RKO (cell line): ENCODE results near the gene GABRB1.

ENCODE experiments used
- DNase-seq: peaks from one replicate; pipeline ENCODE4 v3.0.0-alpha.2; 2016; ENCODE audit warnings: low spot score

The GABRB1 gene

DNA sequence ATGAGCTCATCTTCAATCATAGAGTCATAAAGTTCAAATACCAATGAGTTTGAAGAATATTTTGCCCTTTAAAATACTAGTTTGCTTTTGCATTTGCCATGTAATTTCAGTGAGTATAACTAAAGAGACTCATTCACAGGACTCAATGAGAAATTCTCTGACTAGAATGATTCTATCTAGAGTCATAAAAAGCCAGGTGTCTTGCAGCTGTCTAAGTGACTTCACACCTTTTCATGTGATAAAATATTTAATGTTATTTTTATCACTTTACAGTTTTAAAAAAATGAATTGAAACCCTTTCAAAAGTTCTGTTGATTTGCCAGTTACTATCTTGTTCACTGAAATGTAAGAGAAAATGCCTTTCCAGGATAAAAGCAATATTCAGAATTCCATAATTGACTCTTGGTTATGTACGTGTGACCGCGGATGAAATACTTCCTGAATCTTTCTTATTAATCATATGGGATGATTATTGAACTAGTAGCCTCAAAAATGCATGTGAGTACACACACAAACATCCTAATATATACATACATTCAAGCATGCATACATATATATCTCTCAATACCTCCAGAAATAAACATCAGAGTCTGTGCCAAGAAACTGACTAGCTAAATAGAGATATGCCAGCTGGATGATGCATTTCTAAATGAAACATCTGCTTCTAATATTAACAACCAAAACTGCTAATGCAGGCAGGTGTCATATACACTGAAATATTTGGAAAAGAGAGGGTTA, 87.0 kb downstream of the GABRB1 start:
- DNase-seq: no peak

DNA sequence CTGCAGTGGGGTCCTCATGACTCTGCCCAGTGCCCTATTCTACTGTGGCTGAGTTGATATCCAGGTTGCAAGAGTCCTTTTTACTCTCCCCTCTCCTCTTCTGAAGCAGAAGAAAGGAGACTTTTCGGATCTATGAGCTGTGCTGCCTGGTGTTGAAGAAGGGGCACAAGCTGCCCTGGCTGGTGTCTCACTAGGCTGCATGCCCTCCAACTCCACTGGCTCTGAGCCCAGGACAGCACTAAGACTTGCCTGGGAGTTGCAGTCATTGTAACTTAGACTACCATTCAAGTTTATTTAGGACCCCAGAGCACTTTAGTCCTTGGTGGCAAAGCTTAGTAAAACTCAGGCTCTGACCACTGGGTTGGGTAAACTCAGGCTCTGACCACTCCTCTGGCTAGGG, 89.4 kb downstream of the GABRB1 start:
- no peak for DNase-seq

DNA sequence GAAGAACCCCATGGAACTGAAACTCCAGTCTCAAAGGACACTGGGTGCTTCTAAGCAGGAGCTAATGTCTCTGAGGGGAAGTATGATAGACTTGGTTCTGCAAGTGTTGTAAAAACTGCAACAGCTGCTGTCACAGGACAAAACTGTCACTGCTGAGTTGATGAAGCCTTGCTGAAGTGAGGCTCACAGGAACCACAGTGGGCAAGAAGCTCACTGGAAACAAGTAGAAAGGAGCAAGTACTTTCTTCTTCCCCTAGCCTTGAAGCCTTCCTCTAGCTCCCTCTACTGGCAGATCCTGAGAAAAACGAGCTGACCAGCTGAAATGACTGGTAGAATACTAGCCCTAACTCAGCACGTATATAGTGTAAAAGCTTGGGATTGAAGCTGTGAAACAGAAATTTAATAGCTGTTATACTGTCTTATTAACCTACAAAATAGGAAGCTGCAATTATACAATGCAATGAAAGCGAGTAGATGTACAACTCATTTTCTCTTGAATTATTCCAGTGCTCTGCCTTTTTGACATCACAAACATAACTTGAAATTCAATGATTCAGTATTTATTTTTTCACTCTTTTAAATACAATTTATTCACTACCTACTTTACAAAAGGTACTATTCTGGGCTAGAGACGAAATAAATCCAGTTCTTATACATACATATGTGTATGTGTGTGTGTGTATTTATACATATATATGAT, 91.4 kb downstream of the GABRB1 start:
- peak; percentile 77 for DNase-seq

DNA sequence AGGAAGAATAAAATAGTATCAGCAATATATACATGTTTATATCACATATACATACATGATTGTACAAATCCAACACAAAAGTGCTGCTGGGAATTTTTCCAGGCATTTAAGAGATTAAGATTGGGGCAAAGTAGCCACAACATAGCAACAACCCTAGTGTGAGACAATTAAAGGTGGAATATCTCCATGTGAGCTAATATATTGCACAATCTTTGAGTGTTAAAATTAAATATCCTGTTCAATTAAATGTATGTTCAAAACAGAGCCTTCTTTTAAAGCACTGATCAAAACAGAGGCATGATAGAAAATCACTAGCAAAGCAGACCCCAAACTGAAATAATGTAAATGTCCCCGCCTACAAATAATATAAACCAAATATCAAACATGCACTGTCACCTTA, 97.6 kb downstream of the GABRB1 start:
- DNase-seq: no peak

DNA sequence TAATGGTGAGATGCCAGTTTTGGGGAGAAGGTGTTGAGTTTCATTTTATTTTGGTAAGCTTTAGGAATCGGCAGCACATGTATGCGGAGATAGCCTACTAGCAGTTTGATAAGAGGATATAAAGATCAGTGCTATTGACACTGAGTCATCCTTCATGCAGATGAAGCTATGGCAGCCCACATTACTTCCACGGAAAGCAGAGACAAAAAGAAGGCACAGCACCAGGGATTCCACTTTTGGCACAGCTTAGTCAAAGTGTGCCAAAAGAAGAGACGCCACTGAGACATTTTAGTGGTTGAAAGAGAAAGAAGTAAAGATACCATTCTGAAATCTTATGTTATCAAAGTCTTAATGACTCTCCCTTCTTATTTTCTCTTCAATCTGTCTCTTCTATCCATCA, 103.8 kb downstream of the GABRB1 start:
- no peak for DNase-seq

DNA sequence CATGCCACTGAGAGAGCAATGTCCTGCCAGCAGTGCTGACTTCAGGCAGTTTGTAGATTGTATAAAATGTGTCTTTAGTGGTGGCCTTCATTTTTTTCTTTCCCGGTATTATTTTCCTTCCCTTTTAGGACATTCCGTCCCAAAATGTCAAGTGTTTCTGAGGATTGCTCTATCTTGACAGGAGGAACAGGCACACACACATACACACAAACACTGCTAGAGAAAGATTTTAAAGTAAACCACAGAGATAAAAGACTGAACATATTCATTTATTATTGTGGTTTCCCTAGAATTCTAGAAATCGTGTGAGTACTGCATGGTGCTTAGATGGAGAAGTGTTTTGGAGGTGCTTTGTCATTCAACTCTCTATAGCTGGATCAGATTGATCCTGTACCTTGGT, 111.9 kb downstream of the GABRB1 start:
- DNase-seq: no peak

DNA sequence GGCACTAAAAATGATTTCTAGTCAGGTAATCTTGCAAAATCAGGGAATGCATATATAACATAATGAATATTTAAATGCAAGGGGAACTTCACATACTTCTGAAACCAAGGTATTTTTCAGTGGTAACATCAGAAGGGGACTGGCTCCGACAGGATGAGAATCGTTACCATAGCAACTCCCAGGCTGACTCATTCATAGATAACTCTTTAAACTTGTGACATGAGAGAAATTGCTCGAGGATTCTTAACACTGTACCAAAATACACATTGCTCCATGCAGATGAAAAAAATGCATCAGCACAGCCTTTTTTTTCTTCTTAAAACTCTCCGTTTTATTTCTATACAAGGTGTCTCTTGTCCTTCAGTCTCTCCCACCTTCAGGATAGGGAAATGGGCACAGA, 114.3 kb downstream of the GABRB1 start:
- peak; percentile 20 for DNase-seq

DNA sequence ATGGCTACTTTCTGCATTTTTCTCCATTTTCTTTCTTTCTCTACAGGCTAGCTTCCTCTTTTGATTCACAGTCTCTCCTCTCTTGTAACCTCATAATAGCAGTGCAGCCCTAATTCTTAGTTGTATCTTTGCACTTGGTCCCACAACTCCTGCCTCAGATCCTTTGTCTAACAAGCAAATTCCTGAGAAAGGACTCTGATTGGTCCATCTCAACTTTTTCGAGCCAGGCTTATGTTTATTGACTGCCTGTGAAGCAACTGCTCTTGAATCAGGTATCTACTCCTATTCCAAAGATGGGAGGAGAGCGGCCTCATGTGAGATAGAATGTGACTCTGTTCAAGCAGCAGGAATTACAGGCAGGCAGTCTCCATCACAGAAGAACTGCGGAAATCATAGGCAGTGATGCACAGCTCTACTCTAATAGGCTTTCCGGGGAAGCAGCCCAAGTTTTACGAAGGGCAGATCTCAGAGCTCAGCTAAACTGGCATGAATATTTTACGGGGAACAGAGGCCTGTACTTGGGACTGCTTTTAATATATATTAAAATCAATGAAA, 123.5 kb downstream of the GABRB1 start:
- DNase-seq: no peak

DNA sequence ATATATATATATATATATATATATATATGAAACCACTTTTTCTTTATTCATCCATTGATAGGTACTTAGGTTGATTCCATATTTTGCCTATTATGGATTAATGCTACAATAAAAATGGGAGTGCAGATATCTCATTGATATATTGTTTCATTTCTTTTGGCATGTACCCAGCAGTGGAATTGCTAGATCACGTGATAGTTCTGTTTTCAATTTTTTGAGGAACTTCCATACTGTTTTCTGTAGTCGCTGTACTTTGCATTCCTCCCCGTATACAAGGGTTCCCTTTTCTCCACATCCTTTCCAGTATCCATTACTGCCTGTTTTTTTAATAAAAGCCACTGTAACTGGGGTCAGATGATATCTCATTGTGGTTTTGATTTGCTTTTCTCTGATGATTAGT, 124.6 kb downstream of the GABRB1 start:
- no peak for DNase-seq

DNA sequence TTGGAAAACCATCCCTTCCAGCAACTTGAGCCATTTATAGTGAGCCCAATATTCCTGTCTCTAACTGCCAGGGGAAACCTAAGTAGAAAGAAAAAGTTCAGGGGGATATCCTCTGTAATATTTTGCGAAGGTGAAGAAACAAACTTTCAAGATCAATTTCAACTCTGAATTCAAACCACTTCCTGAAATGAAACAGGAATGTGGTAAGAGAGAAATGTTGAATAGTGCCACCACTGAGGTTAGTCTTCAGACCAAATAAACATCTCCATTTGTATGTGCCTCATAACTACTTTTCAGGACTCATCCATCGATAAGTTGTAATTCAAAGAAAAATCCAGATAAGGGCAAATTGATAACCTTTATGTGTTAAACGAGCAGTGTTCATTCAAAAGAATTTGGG, 128.7 kb downstream of the GABRB1 start:
- DNase-seq: no peak

DNA sequence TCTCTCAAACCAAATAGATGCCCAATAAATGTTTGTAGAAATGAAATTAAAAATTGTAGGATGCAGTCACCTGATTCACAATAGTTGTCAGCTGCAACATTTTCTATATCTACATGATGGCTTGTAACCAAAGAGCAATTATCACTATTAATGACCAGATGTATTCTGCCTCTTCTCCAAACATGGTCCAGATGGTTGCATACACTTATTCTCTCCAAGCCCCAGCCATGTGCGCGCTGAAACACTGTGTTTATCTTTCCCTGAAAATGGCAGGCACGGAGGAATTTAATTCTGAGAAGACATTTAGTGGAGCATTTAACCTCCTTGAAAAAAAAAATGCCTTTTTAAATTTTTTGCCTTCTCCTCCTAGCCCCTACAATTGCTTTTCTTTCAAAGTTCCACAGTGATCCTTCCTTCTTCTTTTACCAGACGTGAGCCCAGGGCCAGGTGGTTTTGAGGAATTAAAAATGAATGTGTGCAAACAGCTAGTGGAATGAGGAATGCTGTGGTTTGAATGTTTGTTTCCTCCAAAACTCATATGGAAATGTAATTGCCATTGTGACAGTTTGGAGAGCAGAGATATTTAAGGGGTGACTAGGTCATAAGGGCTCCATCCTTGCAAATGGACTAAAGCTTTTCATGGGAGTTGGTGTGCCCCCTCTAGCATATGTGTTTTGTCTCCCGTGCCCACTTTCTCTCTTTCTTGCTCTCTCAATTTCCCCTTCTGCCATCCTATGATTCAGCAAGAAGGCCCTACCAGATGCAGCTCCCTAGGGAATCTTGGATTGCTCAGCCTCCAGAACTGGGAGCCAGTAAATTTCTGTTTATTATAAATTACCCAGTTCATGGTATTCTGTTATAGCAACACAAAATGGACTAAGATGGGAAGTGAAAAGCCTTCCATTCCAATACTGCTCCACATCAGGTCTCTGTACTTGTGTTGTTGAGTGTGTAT, 136.0 kb downstream of the GABRB1 start:
- no peak for DNase-seq

DNA sequence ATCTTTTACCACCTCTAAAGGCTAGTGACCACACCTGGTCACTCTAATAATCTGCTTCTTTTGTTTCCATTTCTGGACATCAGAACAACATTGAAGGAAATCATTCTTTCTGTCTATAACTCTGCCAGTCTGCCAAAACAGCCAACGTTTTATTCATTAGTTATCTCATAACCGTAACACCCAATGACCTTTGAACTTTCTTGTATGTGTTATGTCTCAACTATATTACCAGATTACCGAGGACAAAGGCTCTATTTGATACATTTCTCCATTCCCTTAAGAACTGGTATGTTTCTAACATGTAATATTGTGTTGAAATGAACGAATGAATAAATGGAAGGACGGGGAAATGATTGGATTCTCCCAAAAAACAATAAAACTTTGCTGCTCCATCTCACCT, 152.7 kb downstream of the GABRB1 start:
- no peak for DNase-seq

DNA sequence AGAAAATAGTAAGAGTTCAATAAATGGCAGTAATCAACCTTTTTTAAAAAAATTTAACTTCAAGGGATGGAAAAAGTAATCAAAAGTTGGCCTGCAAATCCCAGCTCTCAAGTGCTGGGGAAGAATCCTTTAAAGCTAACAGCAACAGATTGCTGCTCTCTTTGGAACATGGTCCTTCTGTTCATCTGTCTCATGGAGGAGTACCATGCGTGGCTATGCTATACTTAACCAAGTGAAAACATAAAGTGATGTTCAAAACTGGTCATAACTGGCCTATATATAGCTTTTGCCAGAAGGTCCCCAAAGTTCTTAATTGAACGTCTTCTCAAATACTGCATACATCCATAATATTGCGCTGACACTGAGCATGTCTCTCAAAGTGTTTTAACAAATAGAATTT, 154.4 kb downstream of the GABRB1 start:
- no peak for DNase-seq

DNA sequence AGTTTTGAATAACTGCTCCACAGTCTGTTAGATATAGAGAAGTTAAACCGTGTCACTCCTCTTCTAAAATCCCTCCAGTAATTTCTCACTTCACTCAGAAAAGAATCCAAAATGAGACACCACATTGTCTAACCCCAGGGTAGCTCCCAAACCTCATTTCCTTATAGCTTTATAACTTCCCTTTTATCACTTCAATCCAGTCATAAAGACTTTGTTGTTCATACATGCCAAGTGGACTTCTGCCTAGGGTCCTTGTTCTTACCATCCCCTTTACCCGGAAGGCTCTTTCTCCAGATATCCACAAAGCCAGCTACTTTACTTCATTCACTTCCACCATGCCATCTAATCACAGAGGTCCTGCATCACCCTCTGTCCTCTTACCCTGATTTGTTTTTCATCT, 156.2 kb downstream of the GABRB1 start:
- no peak for DNase-seq

DNA sequence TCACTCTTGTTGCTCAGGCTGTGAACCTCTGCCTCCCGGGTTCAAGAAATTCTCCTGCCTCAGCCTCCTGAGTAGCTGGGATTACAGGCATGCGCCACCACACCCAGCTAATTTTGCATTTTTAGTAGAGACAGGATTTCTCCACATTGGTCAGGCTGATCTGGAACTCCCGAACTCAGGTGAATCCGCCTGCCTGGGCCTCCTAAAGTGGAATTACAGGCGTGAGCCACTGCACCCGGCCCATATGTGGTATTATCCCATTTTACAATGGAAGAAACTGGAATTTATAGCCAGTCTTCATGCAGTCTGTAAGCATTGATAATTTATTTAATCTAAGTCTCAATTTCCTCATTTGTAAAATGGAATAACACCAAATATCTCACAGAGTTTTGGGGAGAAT, 161.8 kb downstream of the GABRB1 start:
- no peak for DNase-seq

DNA sequence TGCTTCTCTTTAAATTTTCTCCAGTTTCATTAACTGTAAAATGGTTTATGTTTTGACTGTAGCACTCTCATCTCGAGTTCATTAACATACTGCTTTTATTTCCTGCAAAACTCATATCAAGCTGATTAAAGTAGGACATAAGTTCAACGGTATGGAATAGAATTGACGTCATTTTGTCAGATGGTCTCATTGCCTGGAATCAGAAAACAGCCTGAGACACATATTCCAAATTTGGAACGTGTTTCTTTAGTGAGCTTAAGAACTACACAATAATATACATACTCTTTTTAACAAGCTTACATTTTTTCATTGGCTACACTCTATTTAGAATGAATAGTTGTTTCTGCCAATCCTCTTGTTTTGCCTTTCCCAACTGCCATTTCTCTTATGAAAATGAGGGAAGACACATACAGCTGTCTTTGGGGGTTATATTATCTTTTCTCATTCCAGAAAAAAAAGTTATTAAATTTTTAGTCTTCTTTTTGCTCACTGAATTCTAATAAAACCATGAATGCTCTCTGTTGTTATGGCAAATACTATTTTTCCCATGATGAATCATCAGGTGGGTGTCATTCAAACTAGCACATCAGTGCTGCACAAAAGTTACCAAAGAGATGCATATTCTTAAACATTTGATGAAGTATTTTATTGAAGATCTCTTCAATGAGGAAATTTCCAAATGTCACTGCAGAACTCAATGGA, 162.8 kb downstream of the GABRB1 start:
- DNase-seq: no peak

DNA sequence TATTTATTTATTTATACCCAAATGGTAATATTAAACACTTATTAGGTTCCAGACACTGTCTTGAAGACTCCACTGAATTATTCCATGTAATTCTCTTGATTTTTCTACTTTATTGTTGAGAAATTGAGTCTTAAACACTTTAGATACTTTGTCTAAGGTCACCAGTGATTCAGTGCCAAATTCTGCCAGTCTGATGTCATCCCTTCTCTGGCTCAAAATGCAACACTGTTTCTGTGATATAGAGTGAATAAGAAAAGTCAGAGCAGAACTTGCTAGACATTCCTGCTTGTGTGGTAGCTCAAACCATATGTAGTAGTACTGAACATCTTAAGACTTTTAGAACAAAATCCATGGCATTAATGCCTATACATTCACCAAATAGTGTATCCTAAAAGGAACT, 164.3 kb downstream of the GABRB1 start:
- no peak for DNase-seq

DNA sequence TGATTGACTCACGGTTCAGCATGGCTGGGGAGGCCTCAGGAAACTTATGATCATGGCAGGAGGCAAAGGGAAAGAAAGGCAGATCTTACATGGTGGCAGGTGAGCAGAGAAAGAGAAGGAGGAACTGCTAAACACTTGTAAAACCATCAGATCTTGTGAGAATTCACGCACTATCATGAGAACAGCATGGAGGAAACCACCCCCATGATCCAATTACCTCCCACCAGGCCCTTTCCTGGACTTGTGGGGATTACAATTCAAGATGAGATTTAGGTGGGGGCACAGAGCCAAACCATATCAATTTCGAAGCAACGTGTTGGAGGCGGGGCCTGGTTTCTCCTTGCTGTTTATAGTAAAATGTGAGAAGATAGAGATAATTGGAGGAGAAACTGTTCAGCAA, 167.4 kb downstream of the GABRB1 start:
- no peak for DNase-seq

DNA sequence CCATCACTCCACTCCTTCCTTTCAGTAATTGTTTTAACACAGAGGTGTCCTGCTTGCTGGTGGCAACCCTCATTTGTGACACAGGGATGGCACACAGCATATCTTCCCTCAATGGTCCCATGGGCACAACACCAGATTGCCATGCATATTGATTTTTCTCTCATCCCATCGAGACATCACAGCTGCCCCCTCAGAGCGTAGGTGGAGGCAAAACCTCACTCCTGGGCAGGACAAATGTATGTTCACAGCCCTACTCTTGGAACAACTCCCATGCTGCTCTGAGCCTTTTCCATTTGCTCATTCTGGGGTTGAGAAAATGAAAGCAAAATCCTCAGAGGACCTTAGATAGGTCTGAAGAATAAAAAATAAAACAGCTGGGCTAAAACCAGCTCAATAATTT, 172.2 kb downstream of the GABRB1 start:
- no peak for DNase-seq

DNA sequence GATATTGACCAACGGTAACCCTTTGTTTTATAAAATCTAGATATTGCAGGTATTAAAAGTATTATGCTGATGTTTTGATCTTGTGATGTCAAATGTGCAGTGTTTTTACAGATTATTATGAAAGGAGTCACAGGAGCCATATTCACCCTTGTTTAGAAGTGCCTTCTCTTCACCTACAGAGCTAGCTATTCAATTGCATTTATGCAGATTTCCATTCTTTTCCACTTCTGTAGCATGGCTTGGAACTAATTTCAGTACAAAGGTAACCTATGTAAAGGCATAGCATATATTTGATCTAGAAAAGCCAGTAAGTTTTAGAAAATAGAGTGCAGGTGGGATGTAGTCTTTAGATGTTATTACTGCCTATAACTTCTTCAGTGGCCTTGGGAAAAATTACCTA, 176.2 kb downstream of the GABRB1 start:
- no peak for DNase-seq

DNA sequence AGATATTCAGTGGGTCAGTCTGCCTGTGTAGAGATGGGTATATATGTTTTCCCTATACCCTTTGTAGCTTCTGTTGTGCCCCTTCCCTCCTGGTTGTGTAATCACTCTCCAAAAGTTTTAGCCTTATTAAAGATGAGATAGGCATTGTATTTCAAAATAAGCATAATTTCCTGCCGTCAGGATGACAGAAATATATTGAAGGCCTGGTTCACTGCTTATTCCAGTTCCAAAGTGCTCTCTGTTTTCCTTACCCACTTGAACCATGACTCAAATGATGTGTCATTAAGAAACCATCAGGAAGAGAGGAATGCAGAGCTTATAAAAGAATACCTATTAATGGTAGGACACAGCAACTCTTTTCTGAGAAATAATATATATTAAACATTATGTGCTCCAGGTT, 178.5 kb downstream of the GABRB1 start:
- peak; percentile 42 for DNase-seq

DNA sequence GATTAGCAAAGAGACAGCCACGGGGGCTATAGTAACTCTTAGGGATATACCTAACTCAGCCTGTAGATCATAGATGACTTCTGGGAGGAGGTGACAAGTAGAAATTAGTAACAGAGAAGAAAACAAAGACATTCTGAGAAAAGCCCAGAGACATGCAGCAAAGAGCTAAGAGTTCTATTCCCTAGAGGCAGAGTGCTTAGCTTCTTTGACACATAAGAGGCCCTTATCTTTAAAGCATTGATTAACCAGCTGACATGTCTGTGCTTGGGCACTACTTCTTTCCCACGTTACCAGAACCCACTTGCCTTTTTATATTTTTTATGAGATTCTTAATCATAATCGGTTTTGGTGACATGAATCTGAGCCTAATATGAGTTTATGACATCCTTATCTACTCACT, 179.5 kb downstream of the GABRB1 start:
- DNase-seq: no peak
